ENCODE measurements around the gene TRPM5.

TRPM5 gene

DNA sequence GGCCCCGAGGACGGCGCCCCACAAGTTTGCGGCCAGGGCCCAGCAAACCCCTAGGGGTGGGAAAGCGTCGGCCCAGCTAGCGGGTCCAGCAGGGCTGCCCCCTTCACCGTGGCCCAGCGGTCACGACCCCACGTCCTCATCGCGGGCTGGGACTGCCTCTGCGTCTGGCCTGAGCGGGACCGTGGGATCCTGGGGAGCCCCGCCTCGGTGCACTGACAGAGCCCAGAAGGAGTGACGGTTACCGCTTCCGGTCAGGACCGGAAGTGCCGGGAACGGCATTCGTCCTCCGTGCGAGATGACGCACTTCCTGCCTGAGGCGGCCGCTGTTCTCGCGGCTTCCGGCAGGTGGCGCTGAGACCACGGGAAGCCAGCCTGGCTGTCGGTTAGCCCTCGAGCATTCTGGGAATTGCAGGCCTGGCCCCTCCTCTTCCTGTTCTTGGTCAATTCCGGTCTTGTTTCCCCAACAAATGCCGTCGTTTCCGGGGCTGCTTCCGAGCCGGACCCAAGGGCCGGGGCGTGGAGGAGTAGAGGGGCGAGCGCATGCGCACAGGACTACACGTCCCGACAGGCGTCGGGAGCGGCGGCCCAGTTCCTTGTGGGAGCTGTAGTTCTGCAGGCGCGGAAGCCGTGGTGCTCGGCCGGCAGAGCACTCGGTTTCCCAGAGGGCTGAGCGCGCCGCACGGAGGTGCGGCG is 44.1 kb downstream of the TRPM5 start, which contains the start of gene TSSC4:
Gene TSSC4 (plus strand): TSS at position 682 of the 693 bp plus-strand sequence. CDS start 1,884 bp downstream, outside the sequence.
- H2AFZ ChIP-seq (ENCODE audit: low read length, unreplicated experiment) = peak within 1 kb of the TSS; percentile 40
- no peaks in the 10 kb centered on the region for H3K27me3 ChIP-seq (ENCODE audit: insufficient read depth, low read length)
- 0 out of 2 replicates have a peak, but pooled peaks cover 5% of the 10 kb centered on the region for H3K36me3 ChIP-seq (ENCODE audit: insufficient read depth, low read length)
- H3K27ac ChIP-seq (ENCODE audit: low read depth, low read length) = peak within 1 kb of the TSS; percentile 94
- peaks cover 20% of the 10 kb centered on the region for H3K79me2 ChIP-seq (ENCODE audit: control insufficient read depth, insufficient read depth, low read length, unreplicated experiment)
- peaks cover 19% of the 10 kb centered on the region for H3K4me1 ChIP-seq (ENCODE audit: control insufficient read depth, insufficient read depth, low read length, unreplicated experiment)
- peak within 1 kb of the TSS; percentile 98 for H3K4me3 ChIP-seq (ENCODE audit: low read depth, low read length)

DNA sequence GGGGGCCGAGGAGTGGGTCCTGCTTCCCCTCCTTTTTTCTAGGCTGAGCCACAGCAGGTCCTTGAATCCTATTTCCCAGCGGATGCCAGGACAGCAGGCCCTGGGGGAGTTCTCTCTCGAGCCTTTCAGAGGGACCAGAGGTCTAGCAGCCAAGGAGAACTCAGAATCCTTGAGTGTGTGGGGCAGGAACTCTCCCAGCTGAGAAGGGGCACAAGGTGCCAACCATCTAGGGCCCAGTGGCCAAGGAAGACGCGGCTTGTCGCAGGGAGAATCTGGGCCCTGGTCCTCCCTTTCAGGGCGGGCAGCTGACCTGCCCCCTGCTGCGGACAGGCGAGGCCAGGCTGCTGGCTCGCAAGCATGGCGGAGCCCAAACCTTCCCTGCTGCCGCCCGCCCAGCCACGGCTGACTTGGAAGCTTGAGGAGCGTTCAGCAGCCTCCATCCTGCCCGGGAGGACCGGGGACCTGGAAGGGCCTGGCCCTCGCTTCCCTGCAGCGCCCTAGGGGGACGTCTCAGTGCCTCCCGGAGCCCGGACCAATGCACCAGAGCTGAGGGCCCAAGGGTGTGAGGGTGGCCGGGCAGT is 44.7 kb downstream of the TRPM5 start:
- Histone ChIP-seq H3K27me3 (ENCODE audit: insufficient read depth, low read length) (no peaks in the 10 kb centered on the region), H3K4me1 (ENCODE audit: control insufficient read depth, insufficient read depth, low read length, unreplicated experiment) (peaks cover 19% of the 10 kb centered on the region), H2AFZ (ENCODE audit: low read length, unreplicated experiment) (no peak overlapping the region), H3K36me3 (ENCODE audit: insufficient read depth, low read length) (0 out of 2 replicates have a peak, but pooled peaks cover 5% of the 10 kb centered on the region), H3K27ac (ENCODE audit: low read depth, low read length) (peak overlapping the region; percentile 94), H3K79me2 (ENCODE audit: control insufficient read depth, insufficient read depth, low read length, unreplicated experiment) (peaks cover 25% of the 10 kb centered on the region), H3K4me3 (ENCODE audit: low read depth, low read length) (peak overlapping the region; percentile 98)

DNA sequence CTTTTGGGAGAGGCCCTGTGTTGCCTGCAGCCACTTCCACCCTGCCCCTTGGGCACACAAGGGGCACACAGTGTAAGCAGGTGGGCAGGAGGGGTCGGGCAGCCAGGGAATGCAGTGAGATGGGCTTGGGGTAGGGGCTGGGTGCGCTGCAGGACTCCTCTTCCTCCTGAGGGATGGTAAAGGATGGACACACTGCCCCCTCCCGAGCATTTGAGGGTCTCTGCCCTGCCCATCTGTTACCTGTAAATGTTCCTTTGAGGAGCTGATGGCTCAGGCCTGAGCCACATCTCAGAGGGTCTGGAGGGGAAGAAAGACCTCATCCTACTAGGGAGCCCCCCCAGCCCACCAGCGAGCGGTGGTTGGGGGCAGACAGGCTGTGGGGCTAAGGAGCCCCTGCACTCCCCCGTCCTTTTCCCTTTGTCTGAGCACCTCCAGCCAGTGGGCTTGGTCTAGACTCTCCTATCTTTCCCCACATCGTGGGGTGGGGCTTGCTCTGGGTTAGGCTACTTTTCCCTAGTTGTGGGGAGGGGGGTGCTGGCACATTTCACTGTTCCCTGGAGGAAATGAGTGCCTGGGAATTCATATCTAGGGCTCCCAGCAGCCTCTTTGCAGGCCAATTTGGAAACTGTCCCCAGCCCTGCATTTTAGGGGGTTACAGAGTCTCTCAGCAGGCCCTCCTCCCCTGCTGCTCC is 45.5 kb downstream of the TRPM5 start:
- Histone ChIP-seq H3K4me3 (ENCODE audit: low read depth, low read length) (peak overlapping the region; percentile 98), H3K27me3 (ENCODE audit: insufficient read depth, low read length) (no peaks in the 10 kb centered on the region), H2AFZ (ENCODE audit: low read length, unreplicated experiment) (no peak overlapping the region), H3K27ac (ENCODE audit: low read depth, low read length) (peak overlapping the region; percentile 94), H3K36me3 (ENCODE audit: insufficient read depth, low read length) (0 out of 2 replicates have a peak, but pooled peaks cover 5% of the 10 kb centered on the region), H3K4me1 (ENCODE audit: control insufficient read depth, insufficient read depth, low read length, unreplicated experiment) (peaks cover 19% of the 10 kb centered on the region), H3K79me2 (ENCODE audit: control insufficient read depth, insufficient read depth, low read length, unreplicated experiment) (peaks cover 25% of the 10 kb centered on the region)

DNA sequence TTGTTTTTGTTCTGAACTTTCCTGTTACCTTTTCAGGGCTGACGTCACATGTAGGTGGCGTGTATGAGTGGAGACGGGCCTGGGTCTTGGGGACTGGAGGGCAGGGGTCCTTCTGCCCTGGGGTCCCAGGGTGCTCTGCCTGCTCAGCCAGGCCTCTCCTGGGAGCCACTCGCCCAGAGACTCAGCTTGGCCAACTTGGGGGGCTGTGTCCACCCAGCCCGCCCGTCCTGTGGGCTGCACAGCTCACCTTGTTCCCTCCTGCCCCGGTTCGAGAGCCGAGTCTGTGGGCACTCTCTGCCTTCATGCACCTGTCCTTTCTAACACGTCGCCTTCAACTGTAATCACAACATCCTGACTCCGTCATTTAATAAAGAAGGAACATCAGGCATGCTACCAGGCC is 47.3 kb downstream of the TRPM5 start:
- H3K27me3 ChIP-seq (ENCODE audit: insufficient read depth, low read length) = no peaks in the 10 kb centered on the region
- H3K4me1 ChIP-seq (ENCODE audit: control insufficient read depth, insufficient read depth, low read length, unreplicated experiment) = peaks cover 16% of the 10 kb centered on the region
- no peak overlapping the region for H3K4me3 ChIP-seq (ENCODE audit: low read depth, low read length)
- peaks cover 27% of the 10 kb centered on the region for H3K79me2 ChIP-seq (ENCODE audit: control insufficient read depth, insufficient read depth, low read length, unreplicated experiment)
- no peak overlapping the region for H3K27ac ChIP-seq (ENCODE audit: low read depth, low read length)
- no peak overlapping the region for H2AFZ ChIP-seq (ENCODE audit: low read length, unreplicated experiment)
- 0 out of 2 replicates have a peak, but pooled peaks cover 5% of the 10 kb centered on the region for H3K36me3 ChIP-seq (ENCODE audit: insufficient read depth, low read length)

DNA sequence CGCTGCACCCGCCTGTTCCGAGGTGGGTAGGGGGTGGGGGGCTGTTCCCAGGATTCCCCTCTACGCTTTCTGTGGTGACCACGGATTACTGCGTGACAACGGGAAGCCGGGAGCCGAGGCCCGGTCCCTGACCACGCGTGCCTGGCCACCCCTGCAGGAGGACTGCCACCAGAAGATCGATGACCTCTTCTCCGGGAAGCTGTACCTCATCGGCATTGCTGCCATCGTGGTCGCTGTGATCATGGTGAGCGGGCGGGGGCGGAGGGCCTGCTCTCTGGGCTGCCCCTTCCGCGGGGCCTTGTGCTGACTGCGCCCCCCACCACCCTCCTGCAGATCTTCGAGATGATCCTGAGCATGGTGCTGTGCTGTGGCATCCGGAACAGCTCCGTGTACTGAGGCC is 47.8 kb downstream of the TRPM5 start:
- Histone ChIP-seq H3K4me3 (ENCODE audit: low read depth, low read length) (no peak overlapping the region), H3K27me3 (ENCODE audit: insufficient read depth, low read length) (no peaks in the 10 kb centered on the region), H3K27ac (ENCODE audit: low read depth, low read length) (no peak overlapping the region), H3K79me2 (ENCODE audit: control insufficient read depth, insufficient read depth, low read length, unreplicated experiment) (peaks cover 27% of the 10 kb centered on the region), H2AFZ (ENCODE audit: low read length, unreplicated experiment) (no peak overlapping the region), H3K4me1 (ENCODE audit: control insufficient read depth, insufficient read depth, low read length, unreplicated experiment) (peaks cover 12% of the 10 kb centered on the region), H3K36me3 (ENCODE audit: insufficient read depth, low read length) (0 out of 2 replicates have a peak, but pooled peaks cover 5% of the 10 kb centered on the region)

DNA sequence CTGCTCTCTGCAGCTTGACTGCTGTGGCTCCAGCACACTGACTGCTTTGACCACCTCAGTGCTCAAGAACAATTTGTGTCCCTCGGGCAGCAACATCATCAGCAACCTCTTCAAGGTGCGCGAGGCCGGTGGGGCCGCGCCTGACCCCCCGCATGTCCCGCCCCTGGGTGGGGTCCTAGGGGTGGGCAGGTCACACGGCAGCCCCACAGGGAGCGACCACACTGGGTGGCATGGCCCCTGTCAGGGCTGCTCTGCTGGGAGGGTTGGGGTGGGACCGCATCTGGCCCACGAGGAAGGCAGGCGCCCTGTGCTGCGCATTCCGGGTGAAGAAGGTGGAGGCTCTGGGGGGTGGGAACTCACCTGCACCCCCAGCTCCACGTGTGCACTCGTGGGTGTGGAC is 48.5 kb downstream of the TRPM5 start:
- Histone ChIP-seq H3K27ac (ENCODE audit: low read depth, low read length) (no peak overlapping the region), H3K27me3 (ENCODE audit: insufficient read depth, low read length) (no peaks in the 10 kb centered on the region), H2AFZ (ENCODE audit: low read length, unreplicated experiment) (no peak overlapping the region), H3K79me2 (ENCODE audit: control insufficient read depth, insufficient read depth, low read length, unreplicated experiment) (peaks cover 26% of the 10 kb centered on the region), H3K36me3 (ENCODE audit: insufficient read depth, low read length) (0 out of 2 replicates have a peak, but pooled peaks cover 5% of the 10 kb centered on the region), H3K4me3 (ENCODE audit: low read depth, low read length) (no peak overlapping the region), H3K4me1 (ENCODE audit: control insufficient read depth, insufficient read depth, low read length, unreplicated experiment) (peaks cover 14% of the 10 kb centered on the region)

DNA sequence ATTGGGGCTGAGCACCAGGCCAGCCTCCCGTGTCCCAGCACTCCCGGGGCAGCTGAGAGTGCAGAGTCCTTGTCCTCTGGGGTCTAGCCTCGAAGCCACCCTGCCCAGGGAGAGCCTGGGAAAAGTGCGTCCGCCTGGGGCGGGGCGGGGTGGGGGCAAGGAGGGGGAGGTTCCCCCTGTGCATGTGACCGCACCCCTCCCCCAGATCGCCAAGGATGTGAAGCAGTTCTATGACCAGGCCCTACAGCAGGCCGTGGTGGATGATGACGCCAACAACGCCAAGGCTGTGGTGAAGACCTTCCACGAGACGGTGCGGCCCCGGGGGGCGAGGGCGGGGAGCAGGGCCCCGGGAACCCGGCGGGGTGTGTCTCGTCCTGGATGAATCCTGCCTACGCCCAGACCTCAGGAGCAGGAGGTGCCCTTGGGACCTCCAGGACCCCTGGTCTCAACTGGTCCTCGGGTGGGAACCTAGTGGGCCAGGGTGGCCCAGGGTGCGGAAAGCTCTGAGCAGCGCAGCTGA is 49.0 kb downstream of the TRPM5 start:
- no peak overlapping the region for H3K27ac ChIP-seq (ENCODE audit: low read depth, low read length)
- no peak overlapping the region for H3K4me3 ChIP-seq (ENCODE audit: low read depth, low read length)

DNA sequence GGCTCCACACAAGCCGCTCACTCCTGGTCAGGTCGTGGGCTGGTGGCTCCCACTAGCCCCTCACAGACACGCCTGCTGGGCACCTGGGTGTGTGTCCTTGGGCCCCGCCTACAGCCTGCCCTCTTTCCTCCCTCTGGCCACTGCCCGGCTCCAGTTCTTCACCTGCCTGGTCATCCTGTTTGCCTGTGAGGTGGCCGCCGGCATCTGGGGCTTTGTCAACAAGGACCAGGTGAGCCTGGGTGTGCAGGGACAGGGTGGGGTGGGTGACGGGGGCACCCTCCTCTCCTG is 49.6 kb downstream of the TRPM5 start:
- Histone ChIP-seq H3K4me3 (ENCODE audit: low read depth, low read length) (no peak overlapping the region), H3K27ac (ENCODE audit: low read depth, low read length) (no peak overlapping the region), H2AFZ (ENCODE audit: low read length, unreplicated experiment) (no peak overlapping the region), H3K79me2 (ENCODE audit: control insufficient read depth, insufficient read depth, low read length, unreplicated experiment) (peaks cover 34% of the 10 kb centered on the region), H3K36me3 (ENCODE audit: insufficient read depth, low read length) (0 out of 2 replicates have a peak, but pooled peaks cover 5% of the 10 kb centered on the region), H3K4me1 (ENCODE audit: control insufficient read depth, insufficient read depth, low read length, unreplicated experiment) (peaks cover 23% of the 10 kb centered on the region), H3K27me3 (ENCODE audit: insufficient read depth, low read length) (no peaks in the 10 kb centered on the region)

More for the DNA sequence above, 49.0 kb downstream of the TRPM5 start:
- Histone ChIP-seq H3K27me3 (ENCODE audit: insufficient read depth, low read length) (no peaks in the 10 kb centered on the region), H2AFZ (ENCODE audit: low read length, unreplicated experiment) (no peak overlapping the region), H3K79me2 (ENCODE audit: control insufficient read depth, insufficient read depth, low read length, unreplicated experiment) (peaks cover 29% of the 10 kb centered on the region), H3K36me3 (ENCODE audit: insufficient read depth, low read length) (0 out of 2 replicates have a peak, but pooled peaks cover 5% of the 10 kb centered on the region), H3K4me1 (ENCODE audit: control insufficient read depth, insufficient read depth, low read length, unreplicated experiment) (peaks cover 19% of the 10 kb centered on the region)

All from ACC112 (cell line).